Trophoblast cell (in vitro differentiated cells and primary cell): ENCODE data around the gene KANSL1.

ENCODE experiments used
- DNase-seq, 2 donors: peaks; one replicate each; pipeline ENCODE4 v3.0.0-alpha.2; 2016
- H2AFZ ChIP-seq: 2 replicates; pipeline ENCODE4 v1.6.1; 2013; ENCODE audit warnings: low read length, moderate library complexity, mild to moderate bottlenecking; ENCODE audit not compliant: insufficient read depth, poor library complexity
- H2AK5ac ChIP-seq: 2 replicates; pipeline ENCODE4 v1.6.1; 2013; ENCODE audit warnings: mild to moderate bottlenecking, low read length
- H2BK120ac ChIP-seq: 2 replicates; pipeline ENCODE4 v1.6.1; 2013; ENCODE audit warnings: low read length, mild to moderate bottlenecking, moderate library complexity; ENCODE audit not compliant: insufficient read depth, poor library complexity
- H2BK12ac ChIP-seq: 2 replicates; pipeline ENCODE4 v1.6.1; 2013; ENCODE audit warnings: mild to moderate bottlenecking, low read length, moderate library complexity
- H2BK5ac ChIP-seq: 2 replicates; pipeline ENCODE4 v1.6.1; 2013; ENCODE audit warnings: low read length, low read depth, moderate library complexity, mild to moderate bottlenecking; ENCODE audit not compliant: poor library complexity
- H3K14ac ChIP-seq: 2 replicates; pipeline ENCODE4 v1.6.1; 2013; ENCODE audit warnings: mild to moderate bottlenecking, low read length
- H3K18ac ChIP-seq: 2 replicates; pipeline ENCODE4 v1.6.1; 2013; ENCODE audit warnings: mild to moderate bottlenecking, low read length
- H3K23ac ChIP-seq: 2 replicates; pipeline ENCODE4 v1.6.1; 2013; ENCODE audit warnings: low read length
- H3K27ac ChIP-seq: 2 replicates; pipeline ENCODE4 v1.5.1; 2013; ENCODE audit warnings: low read depth, mild to moderate bottlenecking, inconsistent platforms, low read length, moderate library complexity
- H3K27me3 ChIP-seq: 2 replicates; pipeline ENCODE4 v1.6.1; 2013; ENCODE audit warnings: inconsistent platforms, mild to moderate bottlenecking, low read length, moderate library complexity; ENCODE audit not compliant: insufficient read depth
- H3K36me3 ChIP-seq, 2 experiments: 1 replicate in 1 of 2; 2 replicates in 1 of 2; pipeline ENCODE4 v1.6.1; 2013; ENCODE audit warnings: low read length in 2 of 2, mild to moderate bottlenecking in 2 of 2, moderate library complexity in 1 of 2; ENCODE audit not compliant: insufficient read depth in 2 of 2, control insufficient read depth in 1 of 2
- H3K4ac ChIP-seq: 2 replicates; pipeline ENCODE4 v1.6.1; 2013; ENCODE audit warnings: low read depth, mild to moderate bottlenecking, low read length, moderate library complexity
- H3K4me1 ChIP-seq, 2 experiments: 1 replicate in 1 of 2; 2 replicates in 1 of 2; pipeline ENCODE4 v1.6.1; 2013; ENCODE audit warnings: low read length in 2 of 2, mild to moderate bottlenecking in 2 of 2, moderate library complexity in 1 of 2; ENCODE audit not compliant: insufficient read depth in 2 of 2, control insufficient read depth in 1 of 2
- H3K4me2 ChIP-seq: 2 replicates; pipeline ENCODE4 v1.6.1; 2013; ENCODE audit warnings: inconsistent platforms, mild to moderate bottlenecking, low read length, moderate library complexity
- H3K4me3 ChIP-seq: 2 replicates; pipeline ENCODE4 v1.5.1; 2013; ENCODE audit warnings: mild to moderate bottlenecking, low read depth, low read length, inconsistent platforms
- H3K79me1 ChIP-seq: one replicate; pipeline ENCODE4 v1.6.1; 2013; ENCODE audit warnings: low read length
- H3K79me2 ChIP-seq: 2 replicates; pipeline ENCODE4 v1.6.1; 2013; ENCODE audit warnings: low read length, mild to moderate bottlenecking; ENCODE audit not compliant: control insufficient read depth, insufficient read depth, poor library complexity
- H3K9ac ChIP-seq: 2 replicates; pipeline ENCODE4 v1.6.1; 2013; ENCODE audit warnings: mild to moderate bottlenecking, low read length
- H3K9me3 ChIP-seq: 2 replicates; pipeline ENCODE4 v1.6.1; 2013; ENCODE audit warnings: low read depth, mild to moderate bottlenecking, control low read depth, inconsistent platforms, low read length; ENCODE audit not compliant: insufficient read depth
- H4K12ac ChIP-seq: 2 replicates; pipeline ENCODE4 v1.6.1; 2013; ENCODE audit warnings: low read depth, mild to moderate bottlenecking, low read length, moderate library complexity
- H4K8ac ChIP-seq: 2 replicates; pipeline ENCODE4 v1.6.1; 2013; ENCODE audit warnings: low read depth, mild to moderate bottlenecking, low read length, moderate library complexity
- H4K91ac ChIP-seq: one replicate; pipeline ENCODE4 v1.6.1; 2013; ENCODE audit warnings: low read depth, mild to moderate bottlenecking, low read length, moderate library complexity
- WGBS: extraction: QIAGEN DNeasy Blood & Tissue Kit; methylation state at CpG from one replicate; pipeline ENCODE4 v1.1.7; 2013; ENCODE audit warnings: missing lambda C conversion rate; ENCODE audit not compliant: insufficient read length, insufficient coverage; ENCODE audit errors: extremely low coverage; 5-methylcytosine and 5-hydroxymethylcytosine counted together

The KANSL1 gene

DNA sequence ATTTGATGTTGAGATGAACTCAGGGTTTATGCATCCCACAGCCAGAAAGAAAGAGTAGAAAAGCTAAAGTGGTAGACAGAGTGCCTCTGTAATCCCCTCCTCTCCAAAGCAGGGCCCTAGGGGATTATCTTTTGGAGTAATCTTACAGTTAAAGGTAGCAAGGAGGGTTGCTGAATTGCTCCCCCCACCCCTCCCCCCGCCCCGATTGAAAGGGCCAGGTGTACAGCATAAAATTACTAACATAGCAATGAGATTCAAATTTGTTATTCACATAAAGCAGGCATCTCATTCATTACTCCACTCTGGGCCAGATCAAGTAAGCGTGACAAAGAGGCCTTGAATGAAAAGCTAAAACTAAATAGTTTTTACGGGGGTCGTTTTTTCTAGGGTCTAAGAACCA is 121.4 kb downstream of the KANSL1 start:
- H3K14ac ChIP-seq, result no peak overlapping the region
- H3K23ac ChIP-seq, result no peak overlapping the region
- H3K4me2 ChIP-seq, result no peak overlapping the region
- DNase-seq, result no peak
- no peak overlapping the region for H4K8ac ChIP-seq
- no peak overlapping the region for H2BK5ac ChIP-seq
- H3K36me3 ChIP-seq, result peaks cover 3 to 5% of the 10 kb centered on the region in 2 experiments
- no peak overlapping the region for H2AK5ac ChIP-seq
- H3K27ac ChIP-seq, result no peak overlapping the region
- H3K4ac ChIP-seq, result no peak overlapping the region
- H2BK120ac ChIP-seq, result no peak overlapping the region
- no peaks in the 10 kb centered on the region for H3K79me1 ChIP-seq
- no peaks in the 10 kb centered on the region for H3K9me3 ChIP-seq
- H3K18ac ChIP-seq, result no peak overlapping the region
- WGBS, result no CpG with 5 or more reads among the region's 5 CpGs
- no peak overlapping the region for H3K4me3 ChIP-seq
- H3K79me2 ChIP-seq, result no peaks in the 10 kb centered on the region
- no peak overlapping the region for H4K12ac ChIP-seq
- H3K27me3 ChIP-seq, result no peaks in the 10 kb centered on the region
- H2BK12ac ChIP-seq, result no peak overlapping the region
- no peak overlapping the region for H4K91ac ChIP-seq
- no peak overlapping the region for H3K9ac ChIP-seq
- H2AFZ ChIP-seq, result no peak overlapping the region
- no peaks in the 10 kb centered on the region for H3K4me1 ChIP-seq

DNA sequence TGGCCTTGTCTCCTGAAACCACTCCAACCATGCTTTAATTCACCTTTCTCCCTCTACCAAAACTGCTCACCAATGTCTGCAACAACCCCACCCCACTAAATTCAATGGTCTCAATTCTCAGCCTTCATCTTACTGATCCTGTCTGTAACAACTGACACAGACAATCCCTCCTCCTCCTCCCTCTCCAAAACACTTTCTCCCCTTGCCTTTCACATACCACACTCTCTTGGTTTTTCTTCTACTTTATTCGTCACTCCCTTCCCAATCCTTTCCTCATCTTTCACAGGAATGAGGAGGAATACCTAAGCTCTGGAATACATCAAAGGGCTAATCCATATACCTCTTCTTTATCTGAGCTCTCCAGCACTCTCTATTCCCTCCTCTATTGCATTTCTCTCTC is 128.8 kb downstream of the KANSL1 start:
- Histone ChIP-seq H3K4me1 (peaks cover 0 to 3% of the 10 kb centered on the region in 2 experiments), H3K9ac (no peak overlapping the region), H3K9me3 (no peaks in the 10 kb centered on the region), H3K4ac (no peak overlapping the region), H3K79me1 (no peaks in the 10 kb centered on the region), H3K36me3 (peaks cover 13% of the 10 kb centered on the region in 2 experiments), H4K91ac (no peak overlapping the region), H3K23ac (no peak overlapping the region), H3K4me3 (no peak overlapping the region), H3K18ac (no peak overlapping the region), H2BK12ac (no peak overlapping the region), H3K79me2 (peaks cover 2% of the 10 kb centered on the region), H3K27ac (peak overlapping the region; percentile 12), H3K14ac (no peak overlapping the region), H3K4me2 (no peak overlapping the region), H4K12ac (no peak overlapping the region), H2AFZ (no peak overlapping the region), H2BK120ac (no peak overlapping the region), H3K27me3 (no peaks in the 10 kb centered on the region), H2BK5ac (no peak overlapping the region), H2AK5ac (no peak overlapping the region), H4K8ac (no peak overlapping the region)
- DNase-seq, result no peak
- no CpG with 5 or more reads among the region's 1 CpG for WGBS

- Histone ChIP-seq H2AK5ac (no peak overlapping the region), H4K12ac (no peak overlapping the region), H2BK5ac (no peak overlapping the region), H4K91ac (no peak overlapping the region), H2AFZ (no peak overlapping the region), H4K8ac (no peak overlapping the region), H2BK12ac (no peak overlapping the region), H3K4ac (no peak overlapping the region), H3K79me2 (peaks cover 2% of the 10 kb centered on the region), H3K4me3 (no peak overlapping the region), H3K79me1 (no peaks in the 10 kb centered on the region), H3K14ac (no peak overlapping the region), H3K23ac (no peak overlapping the region), H3K27me3 (no peaks in the 10 kb centered on the region), H3K4me2 (no peak overlapping the region), H3K27ac (no peak overlapping the region), H2BK120ac (no peak overlapping the region), H3K18ac (no peak overlapping the region), H3K9ac (no peak overlapping the region), H3K36me3 (peaks cover 11 to 12% of the 10 kb centered on the region in 2 experiments), H3K4me1 (peaks cover 0 to 3% of the 10 kb centered on the region in 2 experiments), H3K9me3 (no peaks in the 10 kb centered on the region)
- no CpG with 5 or more reads among the region's 2 CpGs for WGBS
- peak; percentile 62 to 76 for DNase-seq
Observed at GRCh38 chr17:46063241-46063640, 130.0 kb downstream of the KANSL1 start.

GRCh38 chr17:46061435-46061834 is 131.8 kb downstream of the KANSL1 start:
- no peak overlapping the region for H2AFZ ChIP-seq
- H3K4me3 ChIP-seq, result no peak overlapping the region
- H4K12ac ChIP-seq, result no peak overlapping the region
- H4K8ac ChIP-seq, result no peak overlapping the region
- no CpG with 5 or more reads among the region's 5 CpGs for WGBS
- H3K79me2 ChIP-seq, result peaks cover 2% of the 10 kb centered on the region
- H4K91ac ChIP-seq, result no peak overlapping the region
- no peaks in the 10 kb centered on the region for H3K79me1 ChIP-seq
- H2AK5ac ChIP-seq, result no peak overlapping the region
- H3K27me3 ChIP-seq, result no peaks in the 10 kb centered on the region
- H3K27ac ChIP-seq, result no peak overlapping the region
- H3K4me2 ChIP-seq, result no peak overlapping the region
- H3K4me1 ChIP-seq, result peaks cover 0 to 3% of the 10 kb centered on the region in 2 experiments
- peak in 1 of 2 donors; percentile 53 for DNase-seq
- H3K23ac ChIP-seq, result no peak overlapping the region
- H2BK12ac ChIP-seq, result no peak overlapping the region
- H3K9ac ChIP-seq, result no peak overlapping the region
- no peak overlapping the region for H2BK5ac ChIP-seq
- peaks cover 10% of the 10 kb centered on the region in 2 experiments for H3K36me3 ChIP-seq
- H2BK120ac ChIP-seq, result no peak overlapping the region
- H3K4ac ChIP-seq, result no peak overlapping the region
- H3K18ac ChIP-seq, result no peak overlapping the region
- no peaks in the 10 kb centered on the region for H3K9me3 ChIP-seq
- H3K14ac ChIP-seq, result no peak overlapping the region
